ENCODE data around the gene PFN3.

PFN3 gene

GRCh38 chr5:177438468-177438867 is 38.0 kb upstream of the PFN3 start:
- no peak for DNase-seq (ENCODE audit: low read depth in 2 of 2, low spot score in 1 of 2)

DNA sequence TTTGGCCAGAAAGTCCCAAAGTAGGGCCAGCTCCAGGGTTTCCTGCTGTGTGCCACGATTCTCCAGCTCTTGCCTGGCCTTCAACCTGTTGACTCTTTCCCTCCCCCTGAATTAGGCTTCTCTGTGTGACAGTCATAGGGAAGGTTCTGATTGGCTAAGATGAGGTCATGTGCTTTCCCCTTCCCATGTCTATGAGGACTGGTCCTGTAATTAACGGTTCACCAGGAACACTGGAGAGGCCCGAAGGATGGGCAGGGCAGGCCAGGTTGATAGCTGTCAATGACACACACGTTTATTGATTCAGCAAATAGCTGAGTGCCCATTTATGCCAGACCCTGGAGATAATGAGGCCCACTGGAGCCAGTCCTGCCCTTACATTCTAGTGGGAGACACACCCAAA is 37.2 kb upstream of the PFN3 start:
- no peak for DNase-seq (ENCODE audit: low read depth in 2 of 2, low spot score in 1 of 2)

DNA sequence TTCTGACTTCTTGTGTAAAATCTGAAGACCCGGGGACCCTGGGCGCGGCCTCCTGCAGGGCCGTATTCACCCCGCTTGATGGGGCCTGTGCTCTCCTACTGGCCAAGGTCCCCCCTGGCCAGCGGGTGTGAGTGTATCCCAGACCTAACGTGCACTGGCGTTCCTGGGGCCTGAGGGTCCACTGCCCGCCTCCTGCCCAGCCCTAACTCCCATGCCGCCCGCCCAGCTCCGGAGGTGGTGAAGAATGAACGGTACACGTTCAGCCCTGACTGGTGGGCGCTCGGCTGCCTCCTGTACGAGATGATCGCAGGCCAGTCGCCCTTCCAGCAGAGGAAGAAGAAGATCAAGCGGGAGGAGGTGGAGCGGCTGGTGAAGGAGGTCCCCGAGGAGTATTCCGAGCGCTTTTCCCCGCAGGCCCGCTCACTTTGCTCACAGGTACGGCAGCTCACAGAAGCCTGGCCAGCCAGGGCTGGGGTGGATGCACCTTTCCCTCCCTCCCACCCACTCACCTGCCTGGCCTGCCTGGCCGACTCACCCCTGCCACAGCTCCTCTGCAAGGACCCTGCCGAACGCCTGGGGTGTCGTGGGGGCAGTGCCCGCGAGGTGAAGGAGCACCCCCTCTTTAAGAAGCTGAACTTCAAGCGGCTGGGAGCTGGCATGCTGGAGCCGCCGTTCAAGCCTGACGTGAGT is 35.5 kb upstream of the PFN3 start:
- DNase-seq (ENCODE audit: low read depth in 2 of 2, low spot score in 1 of 2): no peak

DNA sequence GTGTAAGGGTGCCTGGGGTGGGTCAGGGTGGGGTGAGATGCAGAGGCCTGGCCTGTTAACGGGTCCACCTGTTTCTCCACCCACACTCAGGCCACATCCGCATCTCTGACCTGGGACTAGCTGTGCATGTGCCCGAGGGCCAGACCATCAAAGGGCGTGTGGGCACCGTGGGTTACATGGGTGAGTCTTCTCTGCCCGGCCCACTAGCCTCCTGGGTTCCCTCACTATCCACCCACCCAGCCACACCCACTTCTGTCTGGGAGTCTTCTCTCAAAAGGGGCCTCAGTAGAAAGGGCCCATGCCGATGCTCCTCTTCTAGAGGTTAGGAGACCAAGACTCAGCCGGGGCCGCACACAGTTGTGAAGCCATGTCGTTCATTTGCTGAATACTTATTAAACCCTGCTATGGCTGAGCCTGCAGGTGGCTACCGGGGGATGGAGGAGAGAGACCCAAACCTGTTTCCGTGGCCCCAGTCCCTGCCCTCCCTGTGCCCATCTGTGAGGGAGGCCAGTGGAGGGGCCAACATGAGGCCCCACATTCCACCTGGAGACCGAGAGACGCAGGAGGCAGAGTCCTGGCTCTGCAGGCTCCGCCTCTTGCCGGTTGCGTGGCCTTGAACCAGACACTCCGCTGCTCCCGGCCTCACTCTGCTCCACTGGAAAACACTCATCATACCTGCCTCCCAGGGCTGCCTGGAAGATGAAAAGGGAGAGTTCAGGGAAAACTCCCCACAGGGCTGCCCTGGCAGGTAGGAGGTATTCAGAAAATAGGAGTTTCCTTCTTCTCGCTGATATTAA is 34.7 kb upstream of the PFN3 start:
- DNase-seq (ENCODE audit: low read depth in 2 of 2, low spot score in 1 of 2): no peak

DNA sequence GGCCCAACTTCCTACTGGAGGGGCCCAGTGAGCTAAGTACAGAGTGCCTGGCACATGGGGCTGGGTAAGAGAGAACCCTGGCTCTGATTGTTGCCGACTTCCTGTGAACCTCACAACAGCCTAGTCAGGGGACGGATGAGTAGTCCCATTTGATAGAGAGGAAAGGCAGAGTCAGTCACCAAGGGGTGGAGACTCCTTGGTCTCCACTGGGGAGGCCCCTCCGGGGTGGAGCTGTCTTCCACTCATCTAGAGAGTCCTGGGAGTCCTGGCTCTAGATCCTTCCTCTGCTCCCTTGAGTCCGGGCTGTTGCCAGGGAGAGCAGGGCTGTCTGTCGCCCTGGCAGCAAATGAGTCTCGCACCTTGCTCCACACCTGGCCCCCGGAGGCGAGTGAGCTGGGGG is 34.0 kb upstream of the PFN3 start:
- no peak for DNase-seq (ENCODE audit: low read depth in 2 of 2, low spot score in 1 of 2)

- DNase-seq (ENCODE audit: low read depth in 2 of 2, low spot score in 1 of 2): no peak
Observed at GRCh38 chr5:177433658-177434217, 33.3 kb upstream of the PFN3 start.

GRCh38 chr5:177432839-177433657 is 32.6 kb upstream of the PFN3 start:
- no peak for DNase-seq (ENCODE audit: low read depth in 2 of 2, low spot score in 1 of 2)

- DNase-seq (ENCODE audit: low read depth in 2 of 2, low spot score in 1 of 2): no peak
Observed at GRCh38 chr5:177432143-177432838, 31.8 kb upstream of the PFN3 start.

DNA sequence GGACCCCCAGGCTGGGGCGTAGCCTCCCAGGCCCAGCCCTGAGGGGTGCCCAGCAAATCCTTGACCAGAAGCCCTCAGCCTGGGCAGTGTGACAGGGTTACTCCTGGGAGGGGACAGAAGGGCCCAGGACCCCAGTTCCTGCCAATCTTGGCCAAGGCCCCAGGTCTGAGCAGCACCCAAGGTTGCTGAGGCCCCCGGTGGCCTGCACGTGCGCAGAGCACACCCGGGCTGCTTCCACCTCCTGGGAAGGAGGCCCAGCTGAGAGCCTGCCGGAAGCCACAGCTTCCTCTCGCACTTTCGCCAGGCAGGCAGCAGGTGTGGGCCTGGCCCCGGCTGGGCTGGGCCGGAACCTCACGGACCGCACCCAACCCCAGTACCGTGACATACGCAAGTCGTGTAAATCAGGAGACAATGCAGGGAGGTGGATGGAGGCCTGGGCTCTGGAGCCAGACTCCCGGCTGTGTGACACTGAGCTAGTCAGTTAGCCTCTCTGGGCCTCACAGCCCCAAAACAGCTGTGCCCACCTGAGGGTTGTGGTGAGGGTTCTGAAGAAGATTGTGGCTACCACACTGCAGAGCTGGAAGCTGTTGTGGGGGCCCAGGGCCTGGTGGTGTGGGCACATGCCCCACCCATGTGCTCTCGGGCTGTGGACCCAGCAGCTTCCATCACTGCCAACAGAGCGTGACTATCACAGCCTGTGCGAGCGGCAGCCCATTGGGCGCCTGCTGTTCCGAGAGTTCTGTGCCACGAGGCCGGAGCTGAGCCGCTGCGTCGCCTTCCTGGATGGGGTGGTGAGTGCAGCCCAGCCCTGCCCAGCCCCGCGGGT is 31.1 kb upstream of the PFN3 start:
- peak in 1 of 2 donors; percentile 48 for DNase-seq (ENCODE audit: low read depth in 2 of 2, low spot score in 1 of 2)

DNA sequence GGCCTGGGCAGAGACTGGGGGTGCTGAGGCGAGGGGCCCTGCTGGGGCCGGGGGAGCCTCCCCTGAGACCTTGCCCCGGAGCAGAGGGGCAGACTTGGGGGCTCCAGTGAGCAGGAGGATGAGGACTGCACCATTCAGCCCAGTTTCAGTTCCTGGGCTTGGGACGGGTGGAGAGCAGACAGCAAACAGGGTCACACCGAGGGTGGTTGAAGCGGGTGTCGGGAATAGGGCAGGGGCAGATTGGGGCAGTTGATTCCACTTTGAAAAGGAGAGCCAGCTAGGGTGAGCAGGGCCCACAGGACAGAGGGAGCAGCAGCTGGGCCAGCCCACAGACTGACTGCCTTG is 30.5 kb upstream of the PFN3 start:
- no peak for DNase-seq (ENCODE audit: low read depth in 2 of 2, low spot score in 1 of 2)

- DNase-seq (ENCODE audit: low read depth in 2 of 2, low spot score in 1 of 2): no peak
Observed at GRCh38 chr5:177430140-177430951, 29.9 kb upstream of the PFN3 start.

DNA sequence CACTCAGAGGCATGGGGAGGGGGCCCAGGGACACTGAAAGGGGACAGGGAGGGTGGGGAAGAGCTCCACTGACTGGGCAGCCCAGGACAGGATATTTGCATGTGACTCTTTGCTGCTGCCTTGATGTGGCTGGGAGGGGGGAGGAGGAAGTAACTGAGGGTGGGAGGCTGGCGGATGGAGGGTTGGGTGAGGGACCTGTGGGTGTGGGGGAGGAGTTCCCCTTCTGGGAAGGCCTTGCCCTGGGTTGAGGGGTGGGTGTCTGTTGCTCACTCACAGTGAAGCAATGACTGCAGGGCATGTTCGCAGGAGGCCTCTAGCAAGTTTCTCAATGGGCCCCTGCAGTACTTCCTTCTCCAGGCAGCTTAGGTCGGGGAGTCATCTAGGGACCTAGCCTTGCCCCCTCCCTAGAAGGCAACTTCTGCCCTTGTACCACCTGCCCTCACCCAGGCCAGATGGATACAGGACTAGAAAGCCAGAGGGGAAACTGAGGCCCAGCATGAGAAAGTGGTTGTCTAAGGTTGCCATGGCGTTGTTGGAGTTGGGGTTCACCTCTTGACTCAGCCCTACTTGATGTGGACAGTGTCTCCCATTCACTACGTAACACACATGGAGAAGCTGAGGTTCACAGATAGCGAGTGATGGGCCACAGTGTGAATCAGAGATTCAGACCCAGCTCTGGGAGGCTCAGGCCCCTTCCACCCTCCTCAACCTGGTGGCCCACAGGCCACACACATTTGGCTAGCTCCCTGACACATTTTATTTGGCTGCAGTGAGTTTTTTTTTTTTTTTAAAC is 29.0 kb upstream of the PFN3 start:
- peak; percentile 75 to 86 for DNase-seq (ENCODE audit: low read depth in 2 of 2, low spot score in 1 of 2)

DNA sequence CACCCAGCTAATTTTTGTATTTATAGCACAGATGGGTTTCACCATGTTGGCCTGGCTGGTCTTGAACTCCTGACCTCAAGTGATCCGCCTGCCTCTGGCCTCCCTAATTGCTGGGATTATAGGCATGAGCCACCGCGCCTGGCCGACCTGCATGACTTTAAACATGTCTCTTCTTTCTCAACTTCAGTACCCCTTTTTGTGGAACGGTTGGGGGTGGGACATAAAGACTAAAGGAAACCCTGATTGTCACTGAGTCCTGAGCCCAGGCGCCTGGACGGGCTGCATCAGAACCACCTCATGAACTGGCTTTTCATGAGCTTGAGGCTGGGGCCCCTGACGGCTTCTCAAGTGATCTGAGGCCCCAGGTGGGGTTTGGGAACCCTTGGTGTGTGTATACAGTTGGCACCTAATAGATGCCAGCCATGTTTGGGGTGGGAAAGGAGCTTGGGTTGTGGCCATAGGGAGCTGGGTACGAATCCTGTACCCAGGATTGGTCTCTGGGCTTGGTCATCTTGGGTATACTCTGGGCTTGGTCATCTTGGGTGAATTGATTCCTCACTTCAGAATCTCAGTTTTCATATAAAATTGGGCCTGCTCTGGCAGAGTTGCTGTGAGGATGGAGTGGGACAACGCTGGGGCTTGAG is 28.2 kb upstream of the PFN3 start:
- DNase-seq (ENCODE audit: low read depth in 2 of 2, low spot score in 1 of 2): no peak

- no peak for DNase-seq (ENCODE audit: low read depth in 2 of 2, low spot score in 1 of 2)
Observed at GRCh38 chr5:177427919-177428573, 27.6 kb upstream of the PFN3 start.

- DNase-seq (ENCODE audit: low read depth in 2 of 2, low spot score in 1 of 2): no peak
Observed at GRCh38 chr5:177427211-177427822, 26.9 kb upstream of the PFN3 start.

DNA sequence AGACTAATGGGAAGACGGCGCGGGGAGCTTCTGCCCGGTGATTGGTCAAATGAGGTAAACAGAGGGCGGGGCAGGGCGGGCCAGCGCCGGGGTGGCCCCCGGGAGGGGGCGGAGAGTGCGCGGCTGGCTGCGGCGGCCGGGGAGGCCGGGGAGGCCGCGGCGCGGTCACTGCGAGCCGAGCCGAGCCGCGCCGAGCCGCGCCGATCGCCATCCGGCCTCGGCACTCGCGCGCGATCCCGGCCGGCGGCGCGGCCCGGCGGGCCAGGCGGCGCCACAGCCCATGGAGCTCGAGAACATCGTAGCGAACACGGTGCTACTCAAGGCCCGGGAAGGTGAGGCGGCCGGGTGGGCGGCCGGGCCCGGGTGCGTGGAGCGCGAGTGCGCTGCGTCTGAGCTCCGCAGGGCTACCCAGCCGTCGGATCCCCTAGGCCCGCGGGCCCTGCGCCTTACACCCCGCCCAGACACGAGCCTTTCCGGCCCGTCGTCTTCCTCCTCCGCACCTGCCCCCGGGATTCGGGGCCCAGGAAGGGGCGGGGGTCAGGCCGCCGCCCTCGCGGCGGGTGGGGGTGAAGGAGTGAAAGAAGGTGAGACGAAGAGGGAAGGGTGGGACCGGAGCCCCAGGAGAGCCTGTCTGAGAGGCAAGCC is 26.2 kb upstream of the PFN3 start, which contains the start of gene GRK6:
GRK6 (plus strand) TSS at position 111 of the 645 bp plus-strand sequence; CDS start at position 281, 170 bp downstream.
- DNase-seq (ENCODE audit: low read depth in 2 of 2, low spot score in 1 of 2): no peak
